B cell (primary cell): Measurements from ENCODE around the gene TXNDC11. TPM values are rescaled to one million over a fixed set of nuclear protein-coding genes. Genes with fewer than 3 reads are reported as not detected.

Source experiments
- ATAC-seq: fragments of 200-7000 bp; cut with Tn5 transposase; one replicate; pipeline ENCODE4 v1.10.0; 2021; ENCODE audit warnings: low read depth, mild to moderate bottlenecking, moderate number of reproducible peaks, moderate library complexity
- CTCF ChIA-PET: fragments of 350-600 bp; sonication (Branson Sonifier 250); formaldehyde crosslinking; loops from one replicate; lab custom pipeline; 2021; ENCODE audit warnings: antibody characterized with exemption, inconsistent platforms; lab: Charles Lee
- POLR2A ChIA-PET: fragments of 350-600 bp; sonication (Branson Sonifier 250); formaldehyde crosslinking; loops from one replicate; lab custom pipeline; 2021; ENCODE audit warnings: antibody characterized with exemption; lab: Charles Lee
- DNase-seq: peaks from one replicate; pipeline ENCODE4 v3.0.0; 2013
- H2AFZ ChIP-seq: 2 replicates; pipeline ENCODE4 v1.6.1; 2012; ENCODE audit warnings: mild to moderate bottlenecking, low read depth, low read length; ENCODE audit not compliant: insufficient read depth, poor library complexity, severe bottlenecking
- H3K27ac ChIP-seq, 2 donors: 1 replicate in 1 of 2; 2 replicates in 1 of 2; pipeline ENCODE4 v1.5.1; 2012 to 2013; ENCODE audit warnings: low read length in 2 of 2, mild to moderate bottlenecking in 2 of 2, moderate library complexity in 1 of 2
- H3K27me3 ChIP-seq, 4 experiments: fragments of 200-600 bp in 1 of 4; sonication (generic) in 1 of 4; replicated peaks in 1 of 4; 1 replicate in 2 of 4; 2 replicates in 2 of 4; pipeline versions ENCODE4 v1.6.1 to v1.7.0; 2013 to 2016; ENCODE audit warnings: low read length in 3 of 4, mild to moderate bottlenecking in 2 of 4, mixed read lengths in 1 of 4, moderate library complexity in 1 of 4; ENCODE audit not compliant: insufficient read depth in 4 of 4, control insufficient read depth in 3 of 4; ENCODE audit errors: control extremely low read depth in 1 of 4
- H3K36me3 ChIP-seq, 2 experiments: replicated peaks in 1 of 2; 1 replicate in 1 of 2; 2 replicates in 1 of 2; pipeline versions ENCODE4 v1.6.1 to v1.7.1; 2013; ENCODE audit warnings: low read length in 1 of 2; ENCODE audit not compliant: insufficient read depth in 2 of 2, control insufficient read depth in 1 of 2; ENCODE audit errors: control extremely low read depth in 1 of 2, extremely low read depth in 1 of 2
- H3K4me1 ChIP-seq, 2 donors: fragments of 200-600 bp in 1 of 2; sonication (generic) in 1 of 2; 1 replicate in 1 of 2; 2 replicates in 1 of 2; pipeline versions ENCODE4 v1.5.1 to v1.6.1; 2013 to 2017; ENCODE audit warnings: low read length in 2 of 2; ENCODE audit not compliant: control insufficient read depth in 2 of 2, insufficient read depth in 2 of 2
- H3K4me2 ChIP-seq: replicated peaks from 2 replicates; pipeline ENCODE3; 2012; ENCODE audit warnings: mild to moderate bottlenecking, low read depth, low read length; ENCODE audit not compliant: poor library complexity, severe bottlenecking
- H3K4me3 ChIP-seq, 5 experiments: fragments of 200-600 bp in 1 of 5; sonication (generic) in 1 of 5; 1 replicate in 3 of 5; 2 replicates in 2 of 5; pipeline versions ENCODE4 v1.5.1 to v1.7.0; 2011 to 2016; ENCODE audit warnings: low read length in 4 of 5, mild to moderate bottlenecking in 4 of 5, low read depth in 2 of 5, control low read depth in 1 of 5, moderate library complexity in 1 of 5; ENCODE audit not compliant: insufficient read depth in 1 of 5; ENCODE audit errors: control extremely low read depth in 1 of 5, extremely low read depth in 1 of 5
- H3K79me2 ChIP-seq: fragments of 200-600 bp; sonication (generic); one replicate; pipeline ENCODE4 v1.6.0; 2016; ENCODE audit warnings: low read length; ENCODE audit not compliant: control insufficient read depth, insufficient read depth
- H3K9ac ChIP-seq: fragments of 200-600 bp; sonication (generic); 2 replicates; pipeline ENCODE4 v1.6.1; 2017; ENCODE audit warnings: mild to moderate bottlenecking, low read length, moderate library complexity
- H3K9me3 ChIP-seq, 3 donors: one replicate each; pipeline versions ENCODE4 v1.6.1 to v1.7.1; 2013; ENCODE audit warnings: low read length in 2 of 3; ENCODE audit not compliant: control insufficient read depth in 2 of 3, insufficient read depth in 1 of 3; ENCODE audit errors: control extremely low read depth in 1 of 3
- H4K20me1 ChIP-seq: 2 replicates; pipeline ENCODE4 v1.6.0; 2012; ENCODE audit warnings: mild to moderate bottlenecking, low read length; ENCODE audit not compliant: insufficient read depth, control insufficient read depth, poor library complexity, severe bottlenecking
- H3K27ac Mint-ChIP-seq: one replicate; pipeline ENCODE4 v1.8.0; 2021; ENCODE audit warnings: mixed read lengths
- H3K27me3 Mint-ChIP-seq: one replicate; pipeline ENCODE4 v1.8.0; 2021; ENCODE audit warnings: mixed read lengths
- H3K4me1 Mint-ChIP-seq: one replicate; pipeline ENCODE4 v1.8.0; 2021; ENCODE audit warnings: mixed read lengths
- H3K4me3 Mint-ChIP-seq: one replicate; pipeline ENCODE4 v1.8.0; 2021; ENCODE audit warnings: mixed read lengths
- H3K9me3 Mint-ChIP-seq: one replicate; pipeline ENCODE4 v1.8.0; 2022; ENCODE audit warnings: mixed read lengths; ENCODE audit not compliant: insufficient read depth
- EZH2 ChIP-seq: IDR thresholded peaks from 2 replicates; pipeline ENCODE4 v1.6.1; 2012; ENCODE audit warnings: borderline replicate concordance, low read depth, mild to moderate bottlenecking, moderate library complexity, low read length; ENCODE audit not compliant: insufficient read depth, poor library complexity, severe bottlenecking
- WGBS: methylation state at CpG from one replicate; pipeline ENCODE4 v1.1.5; 2013; ENCODE audit warnings: missing lambda C conversion rate; ENCODE audit not compliant: insufficient coverage; 5-methylcytosine and 5-hydroxymethylcytosine counted together
- intact Hi-C: fragments of 100-400 bp; cut with micrococcal nuclease; formaldehyde crosslinking; loops from one replicate; pipeline ENCODE4 v1.10.0; 2022
- polyA plus RNA-seq: library from polyadenylated mRNA; depleted of rRNA; stranded (reverse); fragments of >200 nt; gene quantifications from 2 replicates; pipeline ENCODE4 v1.2.3, GENCODE V29; 2012
- total RNA-seq, 2 donors: library from RNA; stranded (reverse); fragments of 120-200 nt in 1 of 2; gene quantifications; 1 replicate in 1 of 2; 2 replicates in 1 of 2; pipeline versions ENCODE4 v1.2.3 to v1.2.4, GENCODE V29; 2013 to 2022
- TF ChIP-seq, protein P1 (sequence below): fragments of 200-600 bp; IDR thresholded peaks from one replicate; pipeline ENCODE4 v1.8.0; 2022; ENCODE audit warnings: antibody characterized with exemption, mild to moderate bottlenecking

TXNDC11 gene
- total and polyA plus RNA-seq, 2 donors (not counting 1 experiment from before 2014, with no cell fraction given) = 50.2 to 76.9 TPM

DNA sequence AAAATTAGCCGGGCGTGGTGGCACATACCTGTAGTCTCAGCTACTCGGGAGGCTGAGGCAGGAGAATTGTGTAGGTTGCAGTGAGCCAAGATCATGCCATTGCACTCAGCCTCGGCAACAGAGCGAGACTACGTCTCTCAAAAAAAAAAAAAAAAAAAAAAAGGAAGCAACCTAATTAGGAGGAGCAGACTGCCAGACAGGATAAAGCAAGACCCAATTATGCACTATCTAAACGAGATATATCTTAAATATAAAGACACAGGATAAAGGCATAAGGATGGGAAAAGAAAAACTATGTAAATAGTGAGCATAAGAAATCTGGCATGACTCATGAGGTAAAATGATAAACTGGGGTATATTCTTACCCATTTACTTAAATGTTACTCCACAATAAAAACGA, 4.9 kb downstream of the TXNDC11 start:
- H3K4me3 ChIP-seq = no peak overlapping the region
- H3K27ac Mint-ChIP-seq = no peak overlapping the region
- H3K4me3 Mint-ChIP-seq = no peak overlapping the region
- H3K4me1 ChIP-seq = peaks cover 29 to 47% of the 10 kb centered on the region in 2 donors
- no peaks in the 10 kb centered on the region for H3K9me3 ChIP-seq
- H3K27me3 Mint-ChIP-seq = no peaks in the 10 kb centered on the region
- ChIA-PET POLR2A (interaction anchor here (0.6 kb wide), 1 partner anchor 44 kb away, joined by 5 read pairs; no protein-coding TSS in a partner anchor), CTCF (interaction anchor here (2.0 to 2.5 kb wide), 2 partner anchors 23 to 206 kb away, joined by 8 to 9 read pairs; no protein-coding TSS in a partner anchor)
- peaks cover 12% of the 10 kb centered on the region for H4K20me1 ChIP-seq
- no peaks in the 10 kb centered on the region for H3K9me3 Mint-ChIP-seq
- no peak for DNase-seq
- H3K27ac ChIP-seq = no peak overlapping the region
- H3K36me3 ChIP-seq = peaks cover 6 to 45% of the 10 kb centered on the region in 2 experiments
- H3K4me1 Mint-ChIP-seq = peaks cover 66% of the 10 kb centered on the region
- no peaks in the 10 kb centered on the region for H3K27me3 ChIP-seq
- no peak overlapping the region for H3K9ac ChIP-seq
- no peak overlapping the region for H2AFZ ChIP-seq
- intact Hi-C loops = no loop called here
- peak overlapping the region; percentile 1 for H3K4me2 ChIP-seq
- TF ChIP-seq, protein P1, sequence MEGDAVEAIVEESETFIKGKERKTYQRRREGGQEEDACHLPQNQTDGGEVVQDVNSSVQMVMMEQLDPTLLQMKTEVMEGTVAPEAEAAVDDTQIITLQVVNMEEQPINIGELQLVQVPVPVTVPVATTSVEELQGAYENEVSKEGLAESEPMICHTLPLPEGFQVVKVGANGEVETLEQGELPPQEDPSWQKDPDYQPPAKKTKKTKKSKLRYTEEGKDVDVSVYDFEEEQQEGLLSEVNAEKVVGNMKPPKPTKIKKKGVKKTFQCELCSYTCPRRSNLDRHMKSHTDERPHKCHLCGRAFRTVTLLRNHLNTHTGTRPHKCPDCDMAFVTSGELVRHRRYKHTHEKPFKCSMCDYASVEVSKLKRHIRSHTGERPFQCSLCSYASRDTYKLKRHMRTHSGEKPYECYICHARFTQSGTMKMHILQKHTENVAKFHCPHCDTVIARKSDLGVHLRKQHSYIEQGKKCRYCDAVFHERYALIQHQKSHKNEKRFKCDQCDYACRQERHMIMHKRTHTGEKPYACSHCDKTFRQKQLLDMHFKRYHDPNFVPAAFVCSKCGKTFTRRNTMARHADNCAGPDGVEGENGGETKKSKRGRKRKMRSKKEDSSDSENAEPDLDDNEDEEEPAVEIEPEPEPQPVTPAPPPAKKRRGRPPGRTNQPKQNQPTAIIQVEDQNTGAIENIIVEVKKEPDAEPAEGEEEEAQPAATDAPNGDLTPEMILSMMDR = no peak
- no peak for TF ChIP-seq EZH2
- no CpG with 5 or more reads among the region's 8 CpGs for WGBS
- no peak for ATAC-seq
- peaks cover 74% of the 10 kb centered on the region for H3K79me2 ChIP-seq

DNA sequence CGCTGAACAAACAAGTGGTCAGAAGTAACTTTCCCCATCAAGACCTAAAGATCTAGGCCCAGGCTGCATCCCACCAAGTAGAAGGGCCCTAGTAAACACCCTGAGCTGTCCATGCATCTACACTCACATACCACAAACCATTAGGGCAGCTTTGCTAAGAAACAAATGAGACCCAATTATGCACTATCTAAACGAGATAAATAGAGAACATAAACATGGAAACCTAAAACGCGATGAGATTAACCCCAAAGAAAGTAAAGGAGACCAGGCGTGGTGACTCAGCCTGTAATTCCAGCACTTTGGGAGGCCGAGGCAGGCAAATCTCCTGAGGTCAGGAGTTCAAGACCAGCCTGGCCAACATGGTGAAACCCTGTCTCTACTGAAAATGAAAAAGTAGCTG, 5.8 kb downstream of the TXNDC11 start:
- POLR2A ChIA-PET = no interaction called here
- DNase-seq = no peak
- no peaks in the 10 kb centered on the region for H3K9me3 ChIP-seq

More for the DNA sequence above, 5.8 kb downstream of the TXNDC11 start:
- Histone ChIP-seq H3K9ac (no peak overlapping the region), H3K79me2 (peaks cover 78% of the 10 kb centered on the region), H3K4me2 (no peak overlapping the region), H4K20me1 (peaks cover 12% of the 10 kb centered on the region), H3K27ac (no peak overlapping the region), H3K4me3 (no peak overlapping the region), H2AFZ (no peak overlapping the region), H3K27me3 (no peaks in the 10 kb centered on the region), H3K36me3 (peaks cover 10 to 53% of the 10 kb centered on the region in 2 experiments), H3K4me1 (peaks cover 29 to 46% of the 10 kb centered on the region in 2 donors)
- H3K4me1 Mint-ChIP-seq = peaks cover 67% of the 10 kb centered on the region
- H3K27me3 Mint-ChIP-seq = no peaks in the 10 kb centered on the region
- H3K9me3 Mint-ChIP-seq = no peaks in the 10 kb centered on the region
- no peak overlapping the region for H3K4me3 Mint-ChIP-seq
- TF ChIP-seq, protein P1 = no peak
- TF ChIP-seq EZH2 = no peak
- CTCF ChIA-PET = interaction anchor here (0.9 to 2.5 kb wide), 4 partner anchors 12 to 205 kb away, joined by 3 to 9 read pairs (median 6); no protein-coding TSS in a partner anchor
- WGBS = 95% methylated on average over 5 of the region's 6 CpGs
- ATAC-seq = no peak
- intact Hi-C loops = no loop called here
- H3K27ac Mint-ChIP-seq = no peak overlapping the region
